ENCODE data around the gene FN1. TPM values are rescaled to one million over a fixed set of nuclear protein-coding genes. Genes with fewer than 3 reads are reported as not detected.
A peak's percentile ranks its signal among the peaks of the same experiment; 100 is the strongest.

The FN1 gene
- total RNA-seq, 1 donor: 18,025 TPM

GRCh38 chr2:215359576-215359922, 76.3 kb downstream of the FN1 start:
- H3K36me3 ChIP-seq (ENCODE audit: insufficient read depth, low read length): peaks cover 55% of the 10 kb centered on the region

GRCh38 chr2:215358891-215359575, 76.8 kb downstream of the FN1 start:
- Histone ChIP-seq H3K79me2 (ENCODE audit: insufficient read depth, low read length) (no peaks in the 10 kb centered on the region), H3K9me3 (ENCODE audit: low read depth, low read length) (no peaks in the 10 kb centered on the region), H2AFZ (ENCODE audit: low read length) (no peak overlapping the region), H3K4me1 (ENCODE audit: insufficient read depth, low read length) (peaks cover 4% of the 10 kb centered on the region), H3K27me3 (ENCODE audit: insufficient read depth, low read length) (no peaks in the 10 kb centered on the region), H3K36me3 (ENCODE audit: insufficient read depth, low read length) (peaks cover 50% of the 10 kb centered on the region), H4K20me1 (ENCODE audit: insufficient read depth, low read length) (peaks cover 39% of the 10 kb centered on the region), H3K27ac (ENCODE audit: low read depth, low read length) (peak overlapping the region; percentile 9), H3K4me2 (ENCODE audit: insufficient read depth, low read length) (no peak overlapping the region), H3K4me3 (ENCODE audit: insufficient read depth, low read length) (no peak overlapping the region)
- no peak for TF ChIP-seq CTCF (IDR thresholded peaks at IDR 0.05; ENCODE audit: extremely low read depth, low read depth, low read length)
- no peak for DNase-seq (ENCODE audit: insufficient read length, low spot score, missing footprints)

More at GRCh38 chr2:215359576-215359922, 76.3 kb downstream of the FN1 start:
- Histone ChIP-seq H3K9me3 (ENCODE audit: low read depth, low read length) (no peaks in the 10 kb centered on the region), H4K20me1 (ENCODE audit: insufficient read depth, low read length) (peaks cover 44% of the 10 kb centered on the region), H3K4me1 (ENCODE audit: insufficient read depth, low read length) (peaks cover 4% of the 10 kb centered on the region), H3K4me3 (ENCODE audit: insufficient read depth, low read length) (no peak overlapping the region), H3K27ac (ENCODE audit: low read depth, low read length) (no peak overlapping the region), H3K27me3 (ENCODE audit: insufficient read depth, low read length) (no peaks in the 10 kb centered on the region), H3K79me2 (ENCODE audit: insufficient read depth, low read length) (no peaks in the 10 kb centered on the region), H3K4me2 (ENCODE audit: insufficient read depth, low read length) (no peak overlapping the region), H2AFZ (ENCODE audit: low read length) (no peak overlapping the region)
- no peak for TF ChIP-seq CTCF (IDR thresholded peaks at IDR 0.05; ENCODE audit: extremely low read depth, low read depth, low read length)
- DNase-seq (ENCODE audit: insufficient read length, low spot score, missing footprints): no peak

GRCh38 chr2:215358312-215358845, 77.5 kb downstream of the FN1 start:
- Histone ChIP-seq H3K9me3 (ENCODE audit: low read depth, low read length) (no peaks in the 10 kb centered on the region), H4K20me1 (ENCODE audit: insufficient read depth, low read length) (peaks cover 34% of the 10 kb centered on the region), H3K27ac (ENCODE audit: low read depth, low read length) (peak overlapping the region; percentile 9), H3K4me1 (ENCODE audit: insufficient read depth, low read length) (peaks cover 4% of the 10 kb centered on the region), H3K79me2 (ENCODE audit: insufficient read depth, low read length) (no peaks in the 10 kb centered on the region), H3K4me2 (ENCODE audit: insufficient read depth, low read length) (no peak overlapping the region), H3K27me3 (ENCODE audit: insufficient read depth, low read length) (no peaks in the 10 kb centered on the region), H2AFZ (ENCODE audit: low read length) (no peak overlapping the region), H3K4me3 (ENCODE audit: insufficient read depth, low read length) (no peak overlapping the region), H3K36me3 (ENCODE audit: insufficient read depth, low read length) (peaks cover 44% of the 10 kb centered on the region)
- TF ChIP-seq CTCF (IDR thresholded peaks at IDR 0.05; ENCODE audit: extremely low read depth, low read depth, low read length): no peak
- DNase-seq (ENCODE audit: insufficient read length, low spot score, missing footprints): no peak

GRCh38 chr2:215357660-215358059, 78.2 kb downstream of the FN1 start:
- DNase-seq (ENCODE audit: insufficient read length, low spot score, missing footprints): no peak
- no peaks in the 10 kb centered on the region for H3K27me3 ChIP-seq (ENCODE audit: insufficient read depth, low read length)
- H3K9me3 ChIP-seq (ENCODE audit: low read depth, low read length): no peaks in the 10 kb centered on the region
- H3K4me2 ChIP-seq (ENCODE audit: insufficient read depth, low read length): no peak overlapping the region
- no peaks in the 10 kb centered on the region for H3K79me2 ChIP-seq (ENCODE audit: insufficient read depth, low read length)
- no peak overlapping the region for H3K4me3 ChIP-seq (ENCODE audit: insufficient read depth, low read length)
- peaks cover 27% of the 10 kb centered on the region for H4K20me1 ChIP-seq (ENCODE audit: insufficient read depth, low read length)
- H3K27ac ChIP-seq (ENCODE audit: low read depth, low read length): no peak overlapping the region
- no peak overlapping the region for H2AFZ ChIP-seq (ENCODE audit: low read length)
- peaks cover 36% of the 10 kb centered on the region for H3K36me3 ChIP-seq (ENCODE audit: insufficient read depth, low read length)
- peaks cover 4% of the 10 kb centered on the region for H3K4me1 ChIP-seq (ENCODE audit: insufficient read depth, low read length)
- TF ChIP-seq CTCF (IDR thresholded peaks at IDR 0.05; ENCODE audit: extremely low read depth, low read depth, low read length): no peak
